22Rv1 (cell line): ENCODE data around the gene MFGE8.

ENCODE experiments used
- H3K27ac ChIP-seq: fragments of 450-650 bp; 2 replicates; pipeline ENCODE4 v1.5.1; 2017
- ZFX ChIP-seq: fragments of 450-650 bp; IDR thresholded peaks from 2 replicates; pipeline ENCODE4 v1.6.1; 2017; ENCODE audit warnings: antibody characterized with exemption, borderline replicate concordance
- TF ChIP-seq, protein P1 (sequence below): fragments of 450-650 bp; IDR thresholded peaks from 2 replicates; pipeline ENCODE4 v1.5.1; 2017; ENCODE audit warnings: mild to moderate bottlenecking

Gene MFGE8

DNA sequence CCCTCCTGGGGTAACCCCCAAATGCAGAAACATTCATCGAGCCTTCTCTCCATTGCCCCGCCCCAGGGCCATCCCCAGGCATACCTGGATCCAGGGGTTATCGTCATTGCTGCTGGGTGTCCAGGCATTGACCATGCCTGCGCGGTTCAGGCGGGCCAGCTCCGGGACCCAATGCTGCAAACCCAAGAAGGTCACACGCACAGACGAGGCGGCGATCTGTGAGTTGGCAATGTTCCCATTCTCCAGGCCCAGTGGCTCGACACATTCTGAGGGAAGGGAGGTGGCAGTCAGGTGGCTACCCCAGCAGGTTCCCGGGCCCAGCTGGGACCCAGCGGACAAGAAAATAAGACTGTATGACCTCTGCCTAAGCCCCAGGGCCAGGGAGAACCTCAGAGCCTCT, 6.1 kb downstream of the MFGE8 start:
- no peak for TF ChIP-seq ZFX
- TF ChIP-seq, protein P1, sequence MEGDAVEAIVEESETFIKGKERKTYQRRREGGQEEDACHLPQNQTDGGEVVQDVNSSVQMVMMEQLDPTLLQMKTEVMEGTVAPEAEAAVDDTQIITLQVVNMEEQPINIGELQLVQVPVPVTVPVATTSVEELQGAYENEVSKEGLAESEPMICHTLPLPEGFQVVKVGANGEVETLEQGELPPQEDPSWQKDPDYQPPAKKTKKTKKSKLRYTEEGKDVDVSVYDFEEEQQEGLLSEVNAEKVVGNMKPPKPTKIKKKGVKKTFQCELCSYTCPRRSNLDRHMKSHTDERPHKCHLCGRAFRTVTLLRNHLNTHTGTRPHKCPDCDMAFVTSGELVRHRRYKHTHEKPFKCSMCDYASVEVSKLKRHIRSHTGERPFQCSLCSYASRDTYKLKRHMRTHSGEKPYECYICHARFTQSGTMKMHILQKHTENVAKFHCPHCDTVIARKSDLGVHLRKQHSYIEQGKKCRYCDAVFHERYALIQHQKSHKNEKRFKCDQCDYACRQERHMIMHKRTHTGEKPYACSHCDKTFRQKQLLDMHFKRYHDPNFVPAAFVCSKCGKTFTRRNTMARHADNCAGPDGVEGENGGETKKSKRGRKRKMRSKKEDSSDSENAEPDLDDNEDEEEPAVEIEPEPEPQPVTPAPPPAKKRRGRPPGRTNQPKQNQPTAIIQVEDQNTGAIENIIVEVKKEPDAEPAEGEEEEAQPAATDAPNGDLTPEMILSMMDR = no peak
- H3K27ac ChIP-seq = no peak overlapping the region

DNA sequence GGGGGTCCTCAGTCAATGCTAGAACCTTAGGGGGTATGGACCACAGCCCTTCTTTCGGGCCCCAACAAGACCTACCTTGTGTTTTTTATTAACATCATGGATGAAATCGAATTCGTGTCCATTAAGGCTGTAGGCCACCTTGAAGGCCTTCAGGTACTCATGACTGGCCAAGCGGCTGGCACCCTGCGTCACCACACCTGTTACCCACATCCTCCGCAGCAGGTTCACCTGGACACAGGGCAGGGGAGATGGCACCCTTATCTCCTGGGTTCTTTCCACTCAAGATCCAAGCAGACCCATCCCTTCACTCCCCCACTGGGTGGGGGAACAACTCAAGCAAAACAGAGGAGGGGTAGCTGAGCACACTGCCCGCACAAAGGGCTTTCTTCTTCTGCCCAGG, 6.6 kb downstream of the MFGE8 start:
- no peak for TF ChIP-seq ZFX
- TF ChIP-seq, protein P1 = no peak
- no peak overlapping the region for H3K27ac ChIP-seq

DNA sequence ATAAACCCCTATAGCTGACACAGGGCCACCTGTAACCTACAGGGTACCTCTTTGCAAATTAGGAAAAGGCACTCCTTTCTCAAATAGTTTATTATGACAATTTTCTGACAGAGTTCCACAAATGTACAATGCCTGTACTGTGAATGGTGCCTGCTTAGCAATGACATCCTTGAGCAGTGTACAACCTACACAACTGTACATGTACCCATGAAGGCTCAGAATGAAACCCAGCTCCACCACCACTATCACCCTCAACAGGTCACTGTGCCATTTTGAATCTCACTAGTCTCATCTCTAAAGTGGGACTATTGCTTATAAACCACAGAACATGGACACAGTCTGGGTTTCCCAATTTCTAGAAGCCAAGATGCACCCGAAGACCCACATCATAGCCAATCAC, 7.0 kb downstream of the MFGE8 start:
- H3K27ac ChIP-seq = no peak overlapping the region

DNA sequence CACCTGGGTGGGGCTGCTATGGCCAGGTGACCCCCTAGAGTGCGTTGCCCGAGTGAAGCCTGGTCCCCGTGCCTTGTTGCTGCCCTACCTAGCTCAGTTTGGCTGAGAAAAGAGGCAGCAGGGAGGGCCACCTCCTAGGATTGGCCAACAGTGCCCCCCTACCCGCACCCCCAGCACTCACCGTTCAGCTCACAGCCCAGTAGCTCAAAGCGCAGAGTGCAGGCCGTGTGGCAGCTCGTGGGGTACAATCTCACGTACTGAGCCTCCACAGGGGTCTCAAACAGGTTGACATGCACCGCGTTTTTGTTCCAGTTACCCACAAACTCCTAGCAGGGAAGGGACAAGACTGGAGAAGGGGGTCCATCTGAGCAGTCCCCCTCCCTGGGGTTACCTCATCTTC, 7.6 kb downstream of the MFGE8 start:
- no peak overlapping the region for H3K27ac ChIP-seq
- TF ChIP-seq, protein P1 = no peak
- no peak for TF ChIP-seq ZFX

More for the DNA sequence above, 7.0 kb downstream of the MFGE8 start:
- no peak for TF ChIP-seq ZFX
- TF ChIP-seq, protein P1 = no peak

DNA sequence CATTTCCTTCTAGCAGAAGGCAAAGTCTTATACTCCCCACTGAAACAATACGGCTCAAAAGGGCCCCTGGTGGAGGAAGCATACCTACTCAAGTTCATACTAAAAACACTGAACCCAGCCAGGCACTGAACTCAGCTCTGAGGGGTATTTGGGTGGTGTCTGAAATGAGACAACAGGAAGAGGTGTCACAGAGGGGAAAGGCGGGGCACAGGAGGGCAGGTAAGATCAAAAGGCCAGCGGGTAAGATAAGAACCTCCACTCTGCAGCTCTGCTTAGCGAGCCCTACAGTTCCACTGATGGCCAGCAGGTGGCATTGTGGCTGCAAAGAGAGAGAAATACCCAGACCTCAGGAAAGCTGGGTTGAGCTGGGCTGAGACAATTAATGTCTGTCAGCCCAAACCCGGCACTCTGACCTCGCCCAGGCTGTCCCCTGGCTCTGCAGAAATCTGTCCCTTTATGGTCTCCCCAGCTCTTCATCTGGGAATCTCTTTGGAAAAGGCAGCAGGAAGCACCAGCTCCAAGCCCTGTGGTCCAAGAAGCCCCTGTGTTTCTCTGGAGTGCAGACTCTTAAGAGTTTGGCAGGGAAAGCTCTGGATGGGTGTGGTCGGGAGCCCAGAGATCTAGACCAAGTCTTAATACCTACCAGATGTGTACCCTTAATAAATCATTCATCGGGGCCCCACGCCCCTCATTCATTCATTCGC, 8.4 kb downstream of the MFGE8 start:
- TF ChIP-seq ZFX = no peak
- TF ChIP-seq, protein P1 = peak; percentile 96
- no peak overlapping the region for H3K27ac ChIP-seq

DNA sequence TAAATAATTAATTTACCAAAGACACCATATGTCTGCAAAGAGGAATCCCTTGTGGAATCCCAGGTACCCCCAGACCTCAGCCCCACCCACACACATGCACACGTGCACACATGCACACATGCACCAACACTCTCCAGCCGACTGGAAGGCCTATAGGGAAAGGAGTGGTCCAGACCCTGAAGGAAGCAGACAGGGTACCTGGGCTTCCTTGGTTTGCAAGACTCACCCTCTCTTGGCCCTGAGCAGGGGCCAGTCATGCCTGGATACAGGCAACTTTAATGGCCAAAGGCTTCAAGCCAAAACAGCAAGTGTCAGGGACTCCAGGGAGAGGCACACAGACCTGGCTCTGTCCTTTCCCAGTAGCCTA, 8.9 kb downstream of the MFGE8 start:
- no peak overlapping the region for H3K27ac ChIP-seq
- TF ChIP-seq, protein P1 = no peak
- no peak for TF ChIP-seq ZFX

DNA sequence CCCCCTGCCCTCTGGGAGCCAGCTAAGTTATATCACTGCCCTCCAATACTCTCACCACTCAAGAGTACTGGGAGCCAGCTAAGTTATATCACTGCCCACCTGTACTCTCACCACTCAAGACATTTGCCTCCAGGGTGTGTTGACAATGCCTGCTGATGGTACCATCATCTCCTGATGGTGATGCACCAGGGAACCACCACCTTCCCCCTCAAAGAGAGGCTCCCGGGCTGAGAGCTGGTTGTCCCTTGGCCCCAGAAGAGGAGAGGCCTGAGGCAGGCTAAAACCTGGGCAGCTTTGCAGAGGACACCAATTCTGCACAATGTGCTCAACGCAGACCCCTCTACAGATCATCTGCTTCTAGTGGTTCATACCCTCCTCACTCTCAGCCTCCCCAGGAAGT, 10.3 kb downstream of the MFGE8 start:
- H3K27ac ChIP-seq = no peak overlapping the region
- TF ChIP-seq, protein P1 = no peak
- TF ChIP-seq ZFX = no peak
